Measurements from ENCODE around the gene STPG2. TPM values are rescaled to one million over a fixed set of nuclear protein-coding genes. Genes with fewer than 3 reads are reported as not detected.

STPG2 gene
- total RNA-seq, 1 donor from 2014 or later: 1.1 TPM

- Mint-ChIP-seq H3K27ac (no peak overlapping the region), H3K36me3 (ENCODE audit: insufficient read depth) (peaks cover 2% of the 10 kb centered on the region), H3K4me1 (ENCODE audit: low read depth) (peaks cover 7% of the 10 kb centered on the region), H3K4me3 (ENCODE audit: low read depth) (no peak overlapping the region), H3K27me3 (peaks cover 4% of the 10 kb centered on the region), H3K9me3 (ENCODE audit: low read depth) (peaks cover 31% of the 10 kb centered on the region)
- no peak for TF ChIP-seq CTCF (IDR thresholded peaks at IDR 0.05; ENCODE audit: unreplicated experiment)
- no peak for DNase-seq (ENCODE audit: low spot score, unreplicated experiment)
These were observed 189.9 kb downstream of the STPG2 start for GRCh38 chr4:97953171-97953941.

DNA sequence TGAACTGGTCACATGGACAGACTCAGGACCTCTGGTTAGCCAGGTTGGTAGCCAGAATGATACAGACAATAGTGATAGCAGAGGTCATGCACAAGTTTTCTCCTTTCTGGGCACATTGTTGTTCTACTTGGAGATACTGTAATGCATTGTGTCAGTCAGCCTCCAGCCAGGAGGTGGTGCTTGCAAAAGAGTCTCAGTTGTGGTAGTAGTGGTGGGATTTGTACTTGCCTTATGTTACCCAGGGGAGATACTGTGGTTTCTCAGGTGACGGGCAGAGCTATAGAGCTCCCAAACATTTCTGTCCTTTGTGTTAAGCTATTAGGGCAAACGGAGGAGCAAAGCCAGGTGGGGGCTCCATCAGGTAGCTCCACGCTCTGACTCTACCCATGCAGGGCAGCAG is 190.5 kb downstream of the STPG2 start:
- peaks cover 5% of the 10 kb centered on the region for H3K4me1 Mint-ChIP-seq (ENCODE audit: low read depth)
- peaks cover 2% of the 10 kb centered on the region for H3K36me3 Mint-ChIP-seq (ENCODE audit: insufficient read depth)

GRCh38 chr4:97950836-97951235 is 192.4 kb downstream of the STPG2 start:
- H3K27ac Mint-ChIP-seq: no peak overlapping the region
- no peaks in the 10 kb centered on the region for H3K4me1 Mint-ChIP-seq (ENCODE audit: low read depth)
- no peak overlapping the region for H3K4me3 Mint-ChIP-seq (ENCODE audit: low read depth)
- peaks cover 41% of the 10 kb centered on the region for H3K9me3 Mint-ChIP-seq (ENCODE audit: low read depth)
- peaks cover 2% of the 10 kb centered on the region for H3K36me3 Mint-ChIP-seq (ENCODE audit: insufficient read depth)
- peaks cover 4% of the 10 kb centered on the region for H3K27me3 Mint-ChIP-seq
- no peak for TF ChIP-seq CTCF (IDR thresholded peaks at IDR 0.05; ENCODE audit: unreplicated experiment)
- no peak for DNase-seq (ENCODE audit: low spot score, unreplicated experiment)

More for the DNA sequence above, 190.5 kb downstream of the STPG2 start:
- Mint-ChIP-seq H3K9me3 (ENCODE audit: low read depth) (peaks cover 35% of the 10 kb centered on the region), H3K27me3 (peaks cover 4% of the 10 kb centered on the region), H3K27ac (no peak overlapping the region), H3K4me3 (ENCODE audit: low read depth) (no peak overlapping the region)
- DNase-seq (ENCODE audit: low spot score, unreplicated experiment): no peak
- TF ChIP-seq CTCF (IDR thresholded peaks at IDR 0.05; ENCODE audit: unreplicated experiment): no peak

GRCh38 chr4:97942951-97943350 is 200.3 kb downstream of the STPG2 start:
- no peak for TF ChIP-seq CTCF (IDR thresholded peaks at IDR 0.05; ENCODE audit: unreplicated experiment)

DNA sequence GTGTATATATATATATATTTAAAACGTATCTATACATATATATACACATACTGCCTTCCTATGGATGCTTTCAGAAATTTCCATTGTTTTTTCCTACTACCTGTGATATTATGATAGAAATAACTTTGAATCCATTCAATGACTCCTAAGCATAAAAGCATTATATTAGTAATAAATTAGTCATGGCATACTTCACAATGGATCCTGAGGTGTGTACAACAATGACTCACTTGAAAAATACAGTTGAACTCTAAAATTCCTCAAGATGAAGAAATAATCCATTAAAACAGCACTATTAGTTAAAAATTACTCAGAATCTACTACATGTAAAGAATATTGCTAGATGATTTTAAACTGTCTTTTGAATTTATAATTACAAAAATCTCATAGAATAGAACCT is 201.1 kb downstream of the STPG2 start:
- Mint-ChIP-seq H3K9me3 (ENCODE audit: low read depth) (peaks cover 19% of the 10 kb centered on the region), H3K36me3 (ENCODE audit: insufficient read depth) (peaks cover 4% of the 10 kb centered on the region), H3K27me3 (no peaks in the 10 kb centered on the region), H3K27ac (no peak overlapping the region), H3K4me1 (ENCODE audit: low read depth) (no peaks in the 10 kb centered on the region), H3K4me3 (ENCODE audit: low read depth) (no peak overlapping the region)
- DNase-seq (ENCODE audit: low spot score, unreplicated experiment): no peak
- no peak for TF ChIP-seq CTCF (IDR thresholded peaks at IDR 0.05; ENCODE audit: unreplicated experiment)

More at GRCh38 chr4:97942951-97943350, 200.3 kb downstream of the STPG2 start:
- H3K4me1 Mint-ChIP-seq (ENCODE audit: low read depth): no peaks in the 10 kb centered on the region
- no peak overlapping the region for H3K27ac Mint-ChIP-seq
- H3K9me3 Mint-ChIP-seq (ENCODE audit: low read depth): peaks cover 22% of the 10 kb centered on the region
- H3K4me3 Mint-ChIP-seq (ENCODE audit: low read depth): no peak overlapping the region
- no peak for DNase-seq (ENCODE audit: low spot score, unreplicated experiment)
- no peaks in the 10 kb centered on the region for H3K27me3 Mint-ChIP-seq
- peaks cover 4% of the 10 kb centered on the region for H3K36me3 Mint-ChIP-seq (ENCODE audit: insufficient read depth)

Measured in progenitor cell of endocrine pancreas (in vitro differentiated cells).